Stimulated activated CD4-positive, alpha-beta T cell treated with anti-CD3 and anti-CD28 coated beads, Interleukin-2, amount 100 ng/mL, for 48 hours (primary cell): ENCODE data around the gene C12orf43.
"Not testable (repeated sequence)": the region's sequence is repeated elsewhere in the genome, so short reads cannot be mapped to it uniquely, and the experiment has no call there.

Experiments
- DNase-seq, 2 donors: peaks; one replicate each; pipeline ENCODE4 v3.0.0-alpha.2; 2020

C12orf43 gene, protein sequence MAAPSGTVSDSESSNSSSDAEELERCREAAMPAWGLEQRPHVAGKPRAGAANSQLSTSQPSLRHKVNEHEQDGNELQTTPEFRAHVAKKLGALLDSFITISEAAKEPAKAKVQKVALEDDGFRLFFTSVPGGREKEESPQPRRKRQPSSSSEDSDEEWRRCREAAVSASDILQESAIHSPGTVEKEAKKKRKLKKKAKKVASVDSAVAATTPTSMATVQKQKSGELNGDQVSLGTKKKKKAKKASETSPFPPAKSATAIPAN

DNA sequence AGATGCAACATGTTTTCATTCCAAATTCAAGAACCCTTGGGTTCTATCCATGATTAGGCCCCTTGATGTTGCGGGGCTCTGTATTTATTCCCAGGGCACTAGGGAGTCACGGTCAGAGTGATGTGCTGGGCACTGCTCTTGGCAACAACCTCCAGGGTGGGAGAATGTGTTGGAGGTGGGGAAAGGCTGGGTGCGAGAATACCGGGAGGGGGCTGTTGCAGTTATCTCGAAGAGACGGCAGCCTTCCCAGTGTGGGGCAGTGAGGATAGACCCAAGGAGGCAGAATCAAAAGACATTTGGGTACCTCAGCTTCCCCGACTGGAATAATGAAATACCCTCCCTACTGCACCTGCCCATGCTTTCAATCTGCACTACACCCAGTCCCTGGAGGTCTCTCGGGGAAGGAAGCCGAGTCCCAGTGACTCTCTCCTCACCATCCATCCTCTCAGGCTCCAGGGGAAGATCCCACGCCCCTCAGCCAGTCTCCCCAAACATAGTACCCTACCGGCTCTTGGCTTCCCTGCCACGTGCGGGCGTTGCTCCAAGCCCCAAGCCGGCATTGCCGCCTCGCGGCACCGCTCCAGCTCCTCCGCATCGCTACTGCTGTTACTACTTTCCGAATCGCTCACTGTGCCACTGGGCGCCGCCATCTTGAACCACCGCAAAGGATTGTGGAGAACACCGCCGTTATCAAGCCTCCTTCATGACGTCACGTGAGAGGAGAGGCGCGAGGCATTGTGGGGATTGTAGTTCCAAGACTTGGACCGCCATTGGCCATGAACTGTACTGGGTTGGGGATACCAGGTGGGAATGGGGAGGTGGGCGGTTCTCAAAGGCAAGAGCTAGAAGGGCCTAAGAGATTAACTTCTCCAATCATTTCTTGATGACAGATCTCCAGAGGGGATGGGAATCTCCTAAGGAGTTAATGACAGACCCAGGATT, at the start of gene C12orf43:
Gene C12orf43 (minus strand): TSS at position 663 of the 942 bp plus-strand sequence. CDS start 13 bp downstream, at position 650.
- peak; percentile 85 to 88 for DNase-seq

DNA sequence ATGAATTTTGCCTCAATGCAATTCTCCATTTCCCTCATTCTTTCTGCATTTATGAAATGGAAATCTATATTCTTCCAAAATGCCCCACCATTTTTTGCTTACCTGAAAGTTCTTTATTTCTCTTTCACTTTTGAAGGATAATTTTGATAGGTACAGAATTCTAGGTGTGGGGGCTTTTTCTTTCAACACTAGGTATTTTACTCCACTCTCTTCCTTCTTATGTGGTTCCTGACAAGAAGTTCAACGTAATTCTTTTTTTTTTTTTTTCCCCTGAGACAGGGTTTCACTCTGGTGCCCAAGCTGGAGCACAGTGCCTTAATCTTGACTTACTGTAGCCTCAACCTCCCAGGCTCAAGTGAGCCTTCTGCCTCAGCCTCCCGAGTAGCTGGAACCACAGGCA, 49.1 kb upstream of the C12orf43 start:
- DNase-seq: no peak

DNA sequence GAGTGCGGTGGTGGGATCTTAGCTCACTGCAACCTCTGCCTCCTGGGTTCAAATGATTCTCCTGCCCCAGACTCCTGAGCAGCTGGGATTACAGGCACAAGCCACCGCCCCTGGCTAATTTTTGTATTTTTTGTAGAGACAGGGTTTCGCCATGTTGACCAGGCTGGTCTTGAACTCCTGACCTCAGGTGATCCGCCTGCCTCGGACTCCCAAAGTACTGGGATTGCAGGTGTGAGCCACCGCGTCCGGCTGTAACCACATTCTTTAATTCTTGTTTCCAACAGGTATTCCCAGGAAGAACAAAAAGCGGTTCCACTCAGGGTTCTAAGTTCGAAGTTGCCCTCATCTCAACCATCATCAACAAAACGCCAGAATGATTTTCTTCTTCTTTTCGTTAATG, 48.3 kb upstream of the C12orf43 start:
- not testable (repeated sequence) for DNase-seq

DNA sequence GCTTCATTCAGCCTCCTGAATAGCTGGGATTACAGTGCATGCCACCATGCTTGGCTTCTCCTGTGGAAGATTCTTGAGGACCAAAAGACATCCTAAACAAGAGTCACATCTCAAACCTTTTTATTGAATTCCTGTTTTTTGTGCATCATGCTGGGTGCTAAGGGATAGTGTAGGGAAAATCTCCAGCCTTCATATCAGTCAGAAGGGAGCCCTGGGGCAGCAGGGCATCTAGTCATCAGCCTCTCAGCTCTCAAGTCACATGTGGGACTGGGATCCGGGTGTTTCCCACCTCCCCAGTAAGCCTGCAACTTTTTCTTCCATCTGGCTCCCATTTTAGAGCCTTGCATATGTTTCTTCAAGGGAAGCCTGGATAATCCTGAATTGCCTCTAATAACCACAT, 47.8 kb upstream of the C12orf43 start:
- DNase-seq: no peak

DNA sequence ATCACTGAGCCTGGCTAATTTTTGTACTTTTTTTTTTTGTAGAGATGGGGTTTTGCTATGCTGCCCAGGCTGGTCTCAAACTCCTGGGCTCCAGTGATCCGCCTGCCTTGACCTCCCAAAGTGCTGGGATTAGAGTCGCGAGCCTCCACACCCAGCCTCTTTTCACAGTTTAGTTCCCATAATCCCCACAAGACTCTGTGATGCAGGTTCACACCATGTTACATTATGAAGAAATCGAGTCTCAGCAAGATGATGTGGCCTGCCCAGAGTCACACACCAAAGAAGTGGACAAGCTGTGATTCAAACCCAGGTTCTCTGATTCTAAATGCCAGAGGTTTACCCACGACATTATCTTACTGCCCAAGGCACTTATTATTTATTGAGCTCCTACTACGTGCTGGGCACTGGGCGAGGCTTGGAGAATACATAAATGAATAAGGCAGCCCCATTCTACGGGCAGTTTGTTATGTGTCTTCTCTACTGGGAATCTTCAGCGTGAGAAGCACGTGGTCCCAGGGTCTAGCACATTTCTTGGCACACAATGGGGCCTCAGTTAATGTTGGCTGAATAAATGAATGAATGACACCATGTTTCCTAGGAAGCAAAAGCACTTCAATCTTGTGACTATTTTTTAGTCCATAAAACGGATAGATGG, 46.2 kb upstream of the C12orf43 start:
- no peak for DNase-seq

DNA sequence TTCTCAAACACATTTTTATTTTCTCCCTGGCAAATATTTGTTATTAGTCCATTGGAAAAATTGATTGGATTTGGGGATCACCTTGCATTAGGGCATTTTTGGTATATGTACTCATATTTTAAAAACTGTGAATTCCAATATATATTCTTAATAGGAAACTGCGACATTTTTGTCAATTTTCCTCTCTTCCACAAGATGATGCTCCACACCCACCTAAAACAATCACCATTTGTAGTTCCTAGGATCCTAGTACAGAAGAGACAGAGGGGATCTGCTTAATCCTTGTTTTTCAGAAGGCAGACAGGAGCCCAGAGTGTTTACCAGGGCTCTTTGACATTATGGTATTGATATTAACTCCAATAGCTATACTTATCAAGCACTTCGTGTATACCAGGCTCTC, 45.5 kb upstream of the C12orf43 start:
- no peak for DNase-seq

DNA sequence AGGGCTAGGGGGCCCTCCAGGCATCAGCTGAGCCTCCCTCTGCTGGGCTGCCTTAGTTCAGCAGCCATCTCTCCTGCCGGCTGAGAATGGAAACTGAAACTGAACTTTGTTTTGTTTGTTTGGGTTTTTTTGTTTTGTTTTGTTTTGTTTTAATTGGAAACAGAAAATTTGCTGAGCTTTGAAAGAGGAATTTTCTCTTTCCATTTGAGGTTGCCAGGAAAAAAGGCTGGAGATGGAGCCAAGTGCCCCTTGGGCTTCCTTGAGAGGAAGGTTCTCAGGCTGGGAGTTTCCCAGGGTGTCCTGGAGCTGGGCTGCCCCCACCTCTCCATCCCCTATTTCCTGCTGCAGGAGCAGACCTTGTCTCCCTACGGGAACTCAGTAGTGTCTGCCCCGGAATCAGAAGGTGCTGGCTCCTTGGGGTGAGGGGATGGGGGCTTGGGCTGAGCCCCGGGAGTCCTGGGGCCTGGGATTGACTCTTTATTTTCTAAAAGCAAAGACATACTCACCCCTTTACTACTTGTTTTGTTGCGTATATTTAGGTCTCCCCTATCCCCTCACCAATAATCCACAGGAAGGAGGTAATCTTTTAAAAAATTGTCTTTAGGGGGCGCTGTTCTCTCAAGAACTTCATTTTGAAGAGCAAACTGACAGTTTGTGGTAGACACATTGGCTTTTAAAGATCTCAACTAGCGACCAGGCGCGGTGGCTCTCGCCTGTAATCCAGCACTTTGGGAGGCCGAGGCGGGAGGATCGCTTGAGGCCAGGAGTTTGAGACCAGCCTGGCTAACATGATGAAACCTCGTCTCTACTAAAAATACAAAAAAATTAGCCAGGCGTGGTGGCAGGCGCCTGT, 44.1 kb upstream of the C12orf43 start:
- no peak for DNase-seq

DNA sequence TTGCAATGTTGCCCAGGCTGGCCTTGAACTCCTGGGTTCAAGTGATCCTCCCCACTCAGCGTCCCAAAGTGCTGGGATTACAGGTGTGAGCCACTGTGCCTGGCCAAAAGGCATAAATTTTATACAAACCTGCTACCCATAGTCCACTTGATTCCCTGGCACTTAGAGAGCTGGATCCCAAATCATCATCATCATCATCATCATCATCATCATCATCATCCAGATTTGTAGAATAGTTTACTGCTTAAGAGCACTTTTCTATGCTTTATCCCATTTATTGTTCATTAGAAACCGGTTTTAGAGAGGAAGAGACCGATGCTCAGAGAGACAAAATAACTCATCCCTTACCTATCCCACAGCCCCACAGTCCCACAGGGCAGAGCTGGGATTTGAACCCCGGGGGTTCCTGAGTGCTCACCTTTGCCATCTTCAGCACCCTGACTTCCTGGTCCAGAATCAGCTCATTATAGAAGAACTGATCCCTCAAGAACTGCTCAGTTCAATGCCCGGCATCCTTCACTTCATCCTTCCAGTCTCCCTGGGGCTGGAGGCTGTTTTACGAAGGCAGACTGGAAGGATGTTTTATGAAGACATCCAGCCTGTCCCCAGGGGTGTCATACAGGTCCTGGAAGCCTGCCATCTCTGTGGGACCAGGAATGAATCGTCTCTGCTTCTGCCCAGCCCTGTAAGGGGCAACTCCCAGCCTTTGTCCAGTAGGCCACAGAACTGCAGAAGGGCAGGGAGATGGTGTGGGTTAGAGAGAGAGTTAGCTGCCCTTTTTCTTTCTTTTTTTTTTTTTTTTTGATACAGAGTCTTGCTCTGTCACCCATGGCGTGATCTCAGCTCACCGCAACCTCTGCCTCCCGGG, 43.0 kb upstream of the C12orf43 start:
- DNase-seq: no peak

DNA sequence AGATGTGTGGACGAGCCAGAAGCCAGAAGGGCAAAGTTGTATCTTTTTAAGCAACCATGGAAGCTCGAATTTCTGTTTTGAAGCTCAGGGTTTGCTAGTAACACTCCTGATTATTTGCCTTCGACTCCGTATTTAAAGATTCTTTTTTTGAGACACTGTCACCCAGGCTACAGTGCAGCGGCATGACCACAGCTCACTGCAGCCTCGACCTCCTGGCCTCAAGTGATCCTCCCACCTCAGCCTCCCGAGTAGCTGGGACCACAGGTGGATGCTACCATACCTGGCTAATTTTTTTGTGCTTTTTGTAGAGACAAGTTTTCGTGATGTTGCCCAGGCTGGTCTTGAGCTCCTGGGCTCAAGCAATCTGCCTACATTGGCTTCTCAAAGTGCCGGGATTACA, 41.5 kb upstream of the C12orf43 start:
- DNase-seq: no peak

DNA sequence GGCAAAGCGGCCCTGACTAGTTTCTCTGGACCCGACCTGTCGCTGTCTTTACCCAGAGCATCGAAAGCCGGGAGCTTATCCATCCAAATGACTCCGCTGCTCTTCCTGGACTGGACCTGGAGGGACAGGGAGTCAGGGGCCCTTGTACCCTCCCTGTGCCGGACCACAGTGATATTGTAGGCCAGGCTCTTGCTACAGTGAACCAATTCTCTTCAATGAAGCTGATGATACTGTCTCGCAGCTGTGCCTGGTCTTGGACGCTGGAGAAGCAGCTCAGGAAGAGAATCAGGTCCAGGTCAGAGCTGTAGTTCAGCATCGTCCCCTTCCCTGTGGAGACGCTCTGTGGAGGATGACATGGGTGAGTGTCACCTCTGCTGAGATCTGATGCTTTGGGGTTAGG, 37.4 kb upstream of the C12orf43 start:
- no peak for DNase-seq

DNA sequence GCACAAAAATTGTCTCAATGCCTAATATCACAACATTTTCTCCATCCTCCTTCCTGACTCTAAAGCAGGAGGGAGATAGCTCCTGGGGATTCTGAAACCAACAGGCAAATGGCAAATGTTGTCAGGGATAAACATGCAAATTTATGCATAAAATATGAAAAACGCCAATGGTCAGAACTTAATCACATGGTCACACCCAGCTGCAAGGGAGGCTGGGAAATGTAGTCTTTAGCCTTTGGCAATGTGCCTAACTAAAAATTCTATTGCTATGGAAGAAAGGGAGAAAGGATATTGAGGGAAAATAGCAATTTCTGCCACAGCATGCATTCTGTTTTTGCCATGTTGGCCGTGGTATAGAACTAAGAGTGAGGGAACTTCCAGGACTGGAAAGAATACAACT, 34.4 kb upstream of the C12orf43 start:
- no peak for DNase-seq

DNA sequence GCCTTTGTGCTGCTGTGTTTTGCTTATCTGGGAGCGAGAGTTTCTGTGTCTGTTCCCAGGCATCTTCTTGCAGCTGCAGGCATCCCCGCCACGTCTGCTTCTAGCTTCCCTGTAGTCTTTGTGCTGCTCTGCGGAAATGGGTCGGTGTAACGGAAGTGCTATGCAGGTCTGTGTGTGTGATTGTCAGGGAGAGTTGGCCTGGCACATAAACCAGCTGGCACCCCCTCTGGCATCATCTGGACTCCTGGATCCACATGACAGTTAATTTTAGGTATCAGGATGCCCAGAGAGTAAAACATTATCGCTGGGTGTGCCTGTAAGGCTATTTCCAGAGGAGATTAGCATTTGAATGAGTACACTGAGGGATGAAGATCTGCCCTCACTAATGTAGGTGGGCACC, 32.2 kb upstream of the C12orf43 start:
- no peak for DNase-seq

DNA sequence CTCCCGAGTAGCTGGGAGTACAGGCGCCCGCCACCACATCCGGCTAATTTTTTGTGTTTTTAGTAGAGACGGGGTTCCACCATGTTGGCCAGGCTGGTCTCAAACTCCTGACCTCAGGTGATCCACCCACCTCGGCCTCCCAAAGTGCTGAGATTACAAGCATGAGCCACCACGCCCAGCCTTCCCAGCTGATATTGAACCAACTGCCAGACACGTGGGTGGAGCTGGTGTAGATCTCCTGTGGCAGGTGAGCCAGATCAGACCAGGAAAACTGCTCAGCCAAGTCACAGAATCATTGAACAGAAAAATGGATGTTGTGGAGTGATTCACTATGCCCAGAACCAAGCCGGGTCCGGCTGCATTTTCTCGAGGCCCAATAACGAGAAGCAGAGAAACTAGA, 31.1 kb upstream of the C12orf43 start:
- DNase-seq: not testable (repeated sequence)

DNA sequence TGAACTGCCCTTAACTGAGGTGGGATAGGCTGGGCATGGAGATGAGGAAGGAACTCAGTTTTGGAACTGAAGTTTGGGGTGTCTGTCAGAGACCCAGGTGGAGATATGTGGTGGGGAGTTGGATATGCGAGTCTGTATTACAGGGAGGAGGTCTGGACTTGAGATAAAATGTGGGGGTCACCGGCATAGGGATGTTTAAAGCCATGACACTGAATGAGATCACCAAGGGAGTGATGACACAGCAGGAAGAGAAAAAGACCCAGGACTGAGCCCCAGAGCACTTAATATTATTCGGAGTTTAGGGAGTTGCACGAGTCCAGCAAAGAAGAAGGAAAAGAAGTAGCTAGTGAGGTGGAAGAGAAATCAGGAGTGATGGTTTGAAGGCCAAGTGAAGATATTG, 26.8 kb upstream of the C12orf43 start:
- DNase-seq: no peak

DNA sequence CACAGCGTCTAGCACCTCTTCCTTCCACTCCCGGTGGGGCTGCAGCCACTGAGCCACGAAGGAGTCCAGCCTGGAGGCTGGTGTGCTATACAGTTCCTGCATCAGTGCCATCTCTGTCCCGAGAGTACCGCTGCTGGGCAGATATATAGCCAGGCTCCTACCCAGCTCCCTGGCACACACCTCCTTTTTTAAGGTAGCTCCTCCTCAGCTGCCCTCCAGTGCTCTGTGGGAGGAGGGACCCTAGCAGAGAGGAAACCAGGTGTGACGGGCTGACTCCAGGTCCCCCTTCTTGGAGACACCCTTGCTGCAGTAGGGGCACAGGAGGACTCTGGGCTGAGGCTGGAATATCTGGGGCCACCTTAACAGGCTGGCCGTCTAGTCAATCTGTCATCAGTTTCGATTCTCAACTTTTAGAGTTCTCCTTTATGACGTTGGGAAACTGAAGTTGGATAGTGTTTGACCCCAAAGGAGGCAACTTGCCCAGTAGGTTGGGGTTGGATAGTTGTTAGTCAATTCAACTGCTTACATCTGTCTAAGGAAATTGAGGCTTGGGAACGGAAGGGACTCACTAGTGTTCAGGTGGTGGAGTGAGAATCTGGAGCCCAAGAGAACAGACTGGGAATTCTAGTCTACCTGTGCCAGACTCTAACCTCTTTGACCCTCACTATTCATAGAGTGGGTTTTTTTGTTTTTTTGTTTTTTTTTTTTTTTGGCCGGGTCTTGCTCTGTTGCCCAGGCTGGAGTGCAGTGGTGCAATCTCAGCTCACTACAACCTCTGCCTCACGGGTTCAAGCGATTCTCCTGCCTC, 22.8 kb upstream of the C12orf43 start, which contains the start of gene OASL:
Gene OASL (minus strand): TSS at position 386 of the 808 bp plus-strand sequence. CDS start 275 bp downstream, at position 111.
- DNase-seq: peak in 1 of 2 donors; percentile 35

DNA sequence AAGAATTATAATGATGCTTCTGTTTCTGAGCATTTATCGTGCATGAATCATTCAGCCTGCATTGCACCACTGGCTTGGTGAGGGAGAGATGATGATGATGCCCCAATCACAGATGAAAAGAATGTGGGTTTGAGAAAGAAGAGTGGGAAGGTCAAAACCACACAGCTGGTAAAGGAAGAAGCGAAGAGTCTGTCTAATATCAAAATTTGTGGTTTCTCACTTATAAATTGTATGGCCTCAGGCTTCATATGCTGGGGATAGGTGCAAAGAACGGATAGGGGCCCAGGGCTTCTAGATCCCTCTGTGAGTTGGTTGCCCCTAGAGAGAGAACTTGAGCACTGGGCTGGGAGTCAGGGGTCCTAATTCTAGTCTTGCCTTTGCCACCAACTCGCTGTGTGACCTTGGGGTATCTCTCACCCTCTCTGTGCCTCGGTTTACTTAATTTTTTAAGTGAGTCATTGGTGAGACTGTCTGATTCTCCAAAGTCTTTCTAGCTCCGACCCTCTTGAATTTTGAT, 20.6 kb upstream of the C12orf43 start:
- peak in 1 of 2 donors; percentile 29 for DNase-seq

DNA sequence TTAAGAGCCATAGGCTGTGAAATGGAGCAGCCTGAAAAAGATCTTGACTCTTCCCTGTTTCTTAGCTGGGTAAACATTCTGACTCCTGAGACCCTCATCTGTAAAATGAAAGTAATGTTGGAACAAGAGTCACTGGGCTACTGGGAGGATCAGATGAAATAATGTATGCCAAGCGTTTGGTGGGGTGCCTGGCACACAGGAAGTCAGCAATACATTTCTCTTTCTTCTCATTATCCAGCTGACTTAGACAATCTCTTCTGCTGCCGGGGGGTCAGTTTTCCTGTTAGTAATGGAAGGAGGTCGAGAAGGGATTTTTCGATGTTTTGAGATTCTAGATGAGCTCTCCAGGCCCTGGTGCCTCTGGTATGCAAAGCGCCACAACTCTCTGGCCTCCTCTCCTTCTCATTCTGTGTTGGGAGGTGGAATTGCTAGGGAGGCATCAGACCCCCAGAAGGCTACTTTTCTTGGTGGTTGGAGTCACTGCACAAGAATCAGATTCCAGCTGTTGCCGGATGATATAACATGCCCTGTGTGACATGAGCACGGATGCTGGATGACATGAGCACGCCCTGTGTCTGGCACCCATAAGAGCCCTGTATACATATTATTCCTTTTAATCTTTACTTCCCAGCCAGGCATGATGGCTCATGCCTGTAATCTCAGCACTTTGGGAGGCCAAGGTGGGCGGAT, 18.5 kb upstream of the C12orf43 start:
- DNase-seq: no peak

DNA sequence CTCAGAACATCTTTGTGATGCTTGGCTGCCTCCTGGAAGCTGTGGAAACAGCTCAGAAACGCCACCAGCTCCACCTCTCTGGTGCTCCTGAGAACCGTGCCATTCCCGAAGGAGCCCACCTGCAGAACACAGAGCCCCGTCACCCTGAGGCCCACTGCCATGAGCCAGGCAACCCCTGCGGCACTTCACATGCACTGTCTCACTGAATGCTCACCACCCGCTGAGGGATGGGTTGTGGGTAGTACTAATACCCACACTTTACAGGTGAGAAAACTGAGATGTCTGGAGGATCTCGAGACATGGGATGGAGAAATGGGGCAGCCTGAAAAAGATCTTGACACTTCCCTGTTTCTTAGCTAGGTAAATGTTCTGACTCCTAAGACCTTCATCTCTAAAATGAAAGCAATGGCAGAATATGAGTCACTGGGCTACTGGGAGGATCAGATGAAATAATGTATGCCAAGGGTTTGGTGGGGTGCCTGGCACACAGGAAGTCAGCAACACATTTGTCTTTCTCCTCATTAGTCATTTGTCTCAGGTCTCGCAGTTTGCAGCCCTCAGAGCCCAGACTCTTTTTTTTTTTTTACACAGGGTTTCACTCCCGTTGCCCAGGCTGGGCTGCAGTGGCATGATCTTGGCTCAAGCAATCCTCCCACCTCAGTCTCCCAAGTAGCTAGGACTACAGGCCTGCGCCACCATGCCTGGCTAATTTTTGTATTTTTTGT, 17.5 kb upstream of the C12orf43 start:
- DNase-seq: peak; percentile 38 to 40
